GM19238 (cell line): Measurements from ENCODE around the gene C10orf71.

Source experiments
- DNase-seq: peaks from one replicate; pipeline ENCODE4 v3.0.0; 2011; ENCODE audit warnings: low spot score; ENCODE audit not compliant: insufficient read length

Gene C10orf71

GRCh38 chr10:49318028-49318427 lies 19.1 kb downstream of the C10orf71 start:
- no peak for DNase-seq

- no peak for DNase-seq
Observed at GRCh38 chr10:49318755-49319154, 19.8 kb downstream of the C10orf71 start.

GRCh38 chr10:49319206-49319605 lies 20.2 kb downstream of the C10orf71 start:
- DNase-seq: no peak

GRCh38 chr10:49320191-49320590 lies 21.2 kb downstream of the C10orf71 start:
- no peak for DNase-seq

- no peak for DNase-seq
Observed at GRCh38 chr10:49321021-49321420, 22.1 kb downstream of the C10orf71 start.

GRCh38 chr10:49322371-49323170 lies 23.6 kb downstream of the C10orf71 start:
- no peak for DNase-seq

- DNase-seq: no peak
Observed at GRCh38 chr10:49323171-49323895, 24.4 kb downstream of the C10orf71 start.

GRCh38 chr10:49323896-49324270 lies 24.9 kb downstream of the C10orf71 start:
- no peak for DNase-seq

- DNase-seq: no peak
Observed at GRCh38 chr10:49324711-49325110, 25.7 kb downstream of the C10orf71 start.

GRCh38 chr10:49325131-49325915 lies 26.4 kb downstream of the C10orf71 start:
- DNase-seq: no peak

GRCh38 chr10:49325916-49326783 lies 27.2 kb downstream of the C10orf71 start:
- DNase-seq: no peak

GRCh38 chr10:49327036-49327813 lies 28.3 kb downstream of the C10orf71 start:
- no peak for DNase-seq

GRCh38 chr10:49328401-49329145 lies 29.6 kb downstream of the C10orf71 start:
- no peak for DNase-seq

GRCh38 chr10:49329146-49329505 lies 30.2 kb downstream of the C10orf71 start:
- DNase-seq: no peak

GRCh38 chr10:49330127-49330665 lies 31.2 kb downstream of the C10orf71 start:
- no peak for DNase-seq

- no peak for DNase-seq
Observed at GRCh38 chr10:49331431-49331830, 32.5 kb downstream of the C10orf71 start.

GRCh38 chr10:49332333-49332732 lies 33.4 kb downstream of the C10orf71 start:
- DNase-seq: no peak

GRCh38 chr10:49332768-49333167 lies 33.8 kb downstream of the C10orf71 start:
- no peak for DNase-seq

GRCh38 chr10:49333192-49333591 lies 34.2 kb downstream of the C10orf71 start:
- DNase-seq: no peak
